OCI-LY7 (cell line): ENCODE data around the gene MS4A6E. TPM values are rescaled to one million over a fixed set of nuclear protein-coding genes. Genes with fewer than 3 reads are reported as not detected.

Source experiments
- BruUV-seq: library from RNA; stranded (reverse); fragments of 400-500 nt; replicated peaks from 2 replicates; lab custom pipeline; 2021; lab: Mats Ljungman, UMichigan
- CTCF ChIA-PET: fragments of 300-600 bp; sonication (Branson Sonifier 250); formaldehyde crosslinking; loops from one replicate; lab custom pipeline; 2022; ENCODE audit warnings: antibody characterized with exemption; ENCODE audit not compliant: unreplicated experiment; lab: Charles Lee
- POLR2A ChIA-PET: fragments of 300-600 bp; sonication (Branson Sonifier 250); formaldehyde crosslinking; loops from one replicate; lab custom pipeline; 2022; ENCODE audit warnings: antibody characterized with exemption; lab: Charles Lee
- DNase-seq: peaks from one replicate; pipeline ENCODE4 v3.0.0-alpha.2; 2015; ENCODE audit warnings: low spot score
- H2AFZ ChIP-seq: fragments of 200-600 bp; sonication (generic), shearing (Covaris generic); 2 replicates; pipeline ENCODE4 v1.6.1; 2014; ENCODE audit warnings: mild to moderate bottlenecking, antibody characterized with exemption, low read length, moderate library complexity
- H3K27ac ChIP-seq: fragments of 200-600 bp; sonication (generic); 2 replicates; pipeline ENCODE4 v1.5.1; 2014; ENCODE audit warnings: mixed run types, low read depth, mild to moderate bottlenecking, moderate library complexity, low read length, inconsistent platforms; ENCODE audit not compliant: poor library complexity, severe bottlenecking
- H3K36me3 ChIP-seq: fragments of 200-600 bp; sonication (generic); 2 replicates; pipeline ENCODE4 v1.6.1; 2014; ENCODE audit warnings: mild to moderate bottlenecking, antibody characterized with exemption, low read length, moderate library complexity, mixed read lengths; ENCODE audit not compliant: insufficient read depth
- H3K4me1 ChIP-seq: fragments of 200-600 bp; sonication (generic); 2 replicates; pipeline ENCODE4 v1.5.1; 2014; ENCODE audit warnings: mild to moderate bottlenecking, low read length; ENCODE audit not compliant: insufficient read depth, poor library complexity, severe bottlenecking
- H3K4me2 ChIP-seq: fragments of 200-600 bp; sonication (generic); 2 replicates; pipeline ENCODE4 v1.6.1; 2014; ENCODE audit warnings: mild to moderate bottlenecking, low read length
- H3K4me3 ChIP-seq: fragments of 200-600 bp; sonication (generic); 2 replicates; pipeline ENCODE4 v1.5.1; 2014; ENCODE audit warnings: mild to moderate bottlenecking, low read depth, low read length; ENCODE audit not compliant: poor library complexity, severe bottlenecking
- H3K79me2 ChIP-seq: fragments of 200-600 bp; sonication (generic); 2 replicates; pipeline ENCODE4 v1.6.1; 2016; ENCODE audit warnings: low read depth, mild to moderate bottlenecking, low read length, moderate library complexity, mixed read lengths; ENCODE audit not compliant: insufficient read depth
- H3K9me2 ChIP-seq: fragments of 200-600 bp; sonication (generic); 2 replicates; pipeline ENCODE4 v1.6.1; 2016; ENCODE audit warnings: mild to moderate bottlenecking, low read length, mixed read lengths; ENCODE audit not compliant: insufficient read depth
- H3K9me3 ChIP-seq: fragments of 200-600 bp; sonication (generic); 2 replicates; pipeline ENCODE4 v1.6.1; 2014; ENCODE audit warnings: mild to moderate bottlenecking, mixed run types, low read length, mixed read lengths
- H4K20me1 ChIP-seq: fragments of 200-600 bp; sonication (generic); 2 replicates; pipeline ENCODE4 v1.6.1; 2014; ENCODE audit warnings: mild to moderate bottlenecking, antibody characterized with exemption, low read length, moderate library complexity, mixed read lengths; ENCODE audit not compliant: insufficient read depth
- CTCF ChIP-seq: fragments of 200-600 bp; sonication (generic); conservative IDR thresholded peaks from 2 replicates; pipeline ENCODE4 v1.5.1; 2014; ENCODE audit warnings: mild to moderate bottlenecking, antibody characterized with exemption, low read length, moderate library complexity, mixed read lengths
- EZH2phosphoT487 ChIP-seq: fragments of 200-600 bp; sonication (generic); IDR thresholded peaks from 2 replicates; pipeline ENCODE4 v1.6.1; 2018; ENCODE audit warnings: low read depth, borderline replicate concordance, mild to moderate bottlenecking, mixed run types, antibody characterized with exemption, low read length, moderate library complexity, mixed read lengths
- intact Hi-C: fragments of 100-400 bp; cut with micrococcal nuclease; formaldehyde crosslinking; loops from one replicate; pipeline ENCODE4 v1.10.0; 2022; ENCODE audit not compliant: unreplicated experiment
- total RNA-seq, 2 experiments: library from RNA; depleted of rRNA in 1 of 2; stranded (reverse); fragments of >200 nt in 1 of 2; shearing (Covaris generic) in 1 of 2; gene quantifications; 2 replicates each; pipeline ENCODE4 v1.2.3, GENCODE V29; 2014 to 2022

MS4A6E gene
- total RNA-seq, 2 experiments from 2014 or later: not detected

DNA sequence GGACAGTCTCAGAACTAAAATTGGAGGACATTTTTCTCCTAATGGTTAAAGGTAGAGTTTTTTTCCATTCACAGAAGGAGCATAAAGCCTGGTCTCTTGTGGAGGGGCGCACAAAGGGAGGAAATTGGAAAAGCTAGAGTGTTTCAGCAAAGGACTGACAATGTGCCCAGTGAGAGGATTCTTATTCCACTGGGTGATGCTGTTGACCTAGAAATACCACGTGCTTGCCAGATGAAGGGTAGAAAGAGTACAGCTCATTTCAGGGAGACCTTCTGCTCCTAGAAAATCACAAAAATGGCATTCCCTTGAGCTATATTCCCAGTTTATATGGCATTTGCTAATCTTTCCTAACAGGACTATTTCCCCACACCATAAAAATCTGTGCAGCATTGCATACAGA is 21.1 kb downstream of the MS4A6E start:
- POLR2A ChIA-PET: interaction anchor here (0.7 kb wide), 1 partner anchor 1034 kb away, joined by 3 read pairs; no protein-coding TSS in a partner anchor

GRCh38 chr11:60349990-60350389 is 22.9 kb downstream of the MS4A6E start:
- no peaks in the 10 kb centered on the region for H3K9me2 ChIP-seq
- H3K9me3 ChIP-seq: 0 out of 2 replicates have a peak, but pooled peaks cover 12% of the 10 kb centered on the region
- no peak overlapping the region for H2AFZ ChIP-seq
- CTCF ChIA-PET: no interaction called here
- POLR2A ChIA-PET: interaction anchor here (0.9 kb wide), 1 partner anchor 133 kb away, joined by 3 read pairs; no protein-coding TSS in a partner anchor
- peaks cover 8% of the 10 kb centered on the region for H3K4me1 ChIP-seq
- no peak overlapping the region for H3K4me3 ChIP-seq
- no peaks in the 10 kb centered on the region for H3K36me3 ChIP-seq
- H3K27ac ChIP-seq: no peak overlapping the region
- no peaks in the 10 kb centered on the region for H3K79me2 ChIP-seq
- intact Hi-C loops: loop anchor here (10.0 kb wide), 1 partner anchor 405 kb away; the partner anchor contains the start of gene MS4A15
- no peaks in the 10 kb centered on the region for H4K20me1 ChIP-seq
- DNase-seq: no peak
- H3K4me2 ChIP-seq: no peak overlapping the region
- no TSS peak for BruUV-seq
- TF ChIP-seq CTCF (no peak), EZH2phosphoT487 (no peak)

More for the DNA sequence above, 21.1 kb downstream of the MS4A6E start:
- no peaks in the 10 kb centered on the region for H4K20me1 ChIP-seq
- H2AFZ ChIP-seq: no peak overlapping the region
- peak; percentile 78 for TF ChIP-seq CTCF
- no peak for TF ChIP-seq EZH2phosphoT487
- no peaks in the 10 kb centered on the region for H3K9me3 ChIP-seq
- DNase-seq: peak; percentile 44
- no peaks in the 10 kb centered on the region for H3K79me2 ChIP-seq
- H3K36me3 ChIP-seq: no peaks in the 10 kb centered on the region
- intact Hi-C loops: loop anchor here (10.0 kb wide), 1 partner anchor 407 kb away; the partner anchor contains the start of gene MS4A15
- no peak overlapping the region for H3K4me2 ChIP-seq
- H3K4me1 ChIP-seq: peaks cover 8% of the 10 kb centered on the region
- no peak overlapping the region for H3K4me3 ChIP-seq
- no TSS peak for BruUV-seq
- no peak overlapping the region for H3K27ac ChIP-seq
- CTCF ChIA-PET: interaction anchor here (1.3 kb wide), 1 partner anchor 15 kb away, joined by 4 read pairs; no protein-coding TSS in a partner anchor
- H3K9me2 ChIP-seq: no peaks in the 10 kb centered on the region

GRCh38 chr11:60357771-60358170 is 30.7 kb downstream of the MS4A6E start:
- TF ChIP-seq CTCF (no peak), EZH2phosphoT487 (no peak)
- Histone ChIP-seq H3K9me3 (peaks cover 45% of the 10 kb centered on the region), H3K27ac (no peak overlapping the region), H2AFZ (no peak overlapping the region), H3K79me2 (no peaks in the 10 kb centered on the region), H3K9me2 (no peaks in the 10 kb centered on the region), H3K4me3 (no peak overlapping the region), H3K4me1 (peaks cover 6% of the 10 kb centered on the region), H4K20me1 (no peaks in the 10 kb centered on the region), H3K36me3 (peaks cover 5% of the 10 kb centered on the region; the same call in 1 of the 2 replicates), H3K4me2 (no peak overlapping the region)
- no TSS peak for BruUV-seq
- ChIA-PET POLR2A (no interaction called here), CTCF (no interaction called here)
- intact Hi-C loops: no loop called here
- no peak for DNase-seq
